Prostate gland (tissue), 2 donors: ENCODE results near the gene ITGB4.

Experiments
- POLR2A ChIP-seq: fragments of 450-650 bp; IDR thresholded peaks from one replicate; pipeline ENCODE4 v1.6.1; 2016; ENCODE audit warnings: antibody characterized with exemption, mild to moderate bottlenecking
- POLR2AphosphoS5 ChIP-seq: sonication (generic); formaldehyde crosslinking; IDR thresholded peaks from one replicate; pipeline ENCODE4 v1.6.1; 2017; ENCODE audit warnings: antibody characterized with exemption
- TF ChIP-seq, protein P1 (sequence below), 4 experiments: fragments of 200-600 bp in 2 of 4; fragments of 450-650 bp in 2 of 4; sonication (generic) in 2 of 4; IDR thresholded peaks; 1 replicate in 3 of 4; 2 replicates in 1 of 4; pipeline ENCODE4 v1.5.1; 2016 to 2019; ENCODE audit warnings: antibody characterized with exemption in 4 of 4, mild to moderate bottlenecking in 2 of 4, moderate library complexity in 2 of 4

DNA sequence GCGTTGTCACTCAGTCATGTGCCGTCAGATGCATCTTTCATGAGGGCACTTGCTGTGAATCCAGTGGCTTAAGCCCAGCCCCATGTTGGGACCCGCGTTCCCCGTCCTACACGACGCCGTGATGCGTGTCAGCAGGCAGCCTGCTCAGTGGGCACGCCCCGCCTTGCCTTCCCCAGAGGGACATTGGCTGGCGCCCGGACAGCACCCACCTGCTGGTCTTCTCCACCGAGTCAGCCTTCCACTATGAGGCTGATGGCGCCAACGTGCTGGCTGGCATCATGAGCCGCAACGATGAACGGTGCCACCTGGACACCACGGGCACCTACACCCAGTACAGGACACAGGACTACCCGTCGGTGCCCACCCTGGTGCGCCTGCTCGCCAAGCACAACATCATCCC, 8.8 kb downstream of the ITGB4 start:
- TF ChIP-seq, protein P1, sequence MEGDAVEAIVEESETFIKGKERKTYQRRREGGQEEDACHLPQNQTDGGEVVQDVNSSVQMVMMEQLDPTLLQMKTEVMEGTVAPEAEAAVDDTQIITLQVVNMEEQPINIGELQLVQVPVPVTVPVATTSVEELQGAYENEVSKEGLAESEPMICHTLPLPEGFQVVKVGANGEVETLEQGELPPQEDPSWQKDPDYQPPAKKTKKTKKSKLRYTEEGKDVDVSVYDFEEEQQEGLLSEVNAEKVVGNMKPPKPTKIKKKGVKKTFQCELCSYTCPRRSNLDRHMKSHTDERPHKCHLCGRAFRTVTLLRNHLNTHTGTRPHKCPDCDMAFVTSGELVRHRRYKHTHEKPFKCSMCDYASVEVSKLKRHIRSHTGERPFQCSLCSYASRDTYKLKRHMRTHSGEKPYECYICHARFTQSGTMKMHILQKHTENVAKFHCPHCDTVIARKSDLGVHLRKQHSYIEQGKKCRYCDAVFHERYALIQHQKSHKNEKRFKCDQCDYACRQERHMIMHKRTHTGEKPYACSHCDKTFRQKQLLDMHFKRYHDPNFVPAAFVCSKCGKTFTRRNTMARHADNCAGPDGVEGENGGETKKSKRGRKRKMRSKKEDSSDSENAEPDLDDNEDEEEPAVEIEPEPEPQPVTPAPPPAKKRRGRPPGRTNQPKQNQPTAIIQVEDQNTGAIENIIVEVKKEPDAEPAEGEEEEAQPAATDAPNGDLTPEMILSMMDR (IDR thresholded peaks at IDR 0.05): no peak
- no peak for TF ChIP-seq POLR2AphosphoS5
- TF ChIP-seq POLR2A: no peak
